Right lobe of liver (tissue), 4 donors: ENCODE results near the gene ANTXR1.

Experiments used
- CTCF ChIP-seq, 4 donors: fragments of 200-600 bp in 3 of 4; fragments of 450-650 bp in 1 of 4; IDR thresholded peaks; one replicate each; pipeline versions ENCODE4 v1.5.1 to v1.8.0; 2016 to 2022; ENCODE audit warnings: antibody characterized with exemption in 4 of 4, mild to moderate bottlenecking in 2 of 4
- POLR2A ChIP-seq: fragments of 450-650 bp; IDR thresholded peaks from one replicate; pipeline ENCODE4 v1.6.1; 2017; ENCODE audit warnings: antibody characterized with exemption, mild to moderate bottlenecking
- donor health status: DM: no; HTN: no; CAD: no.
- donor health status: DM: no; HTN: no; CAD: no.
- donor health status: DM: no; HTN: yes; CAD: no.

- TF ChIP-seq CTCF (IDR thresholded peaks at IDR 0.05) (no peak), POLR2A (no peak)
These were observed 168.9 kb downstream of the ANTXR1 start for GRCh38 chr2:69181806-69182427.
